HG03025 (cell line): ENCODE measurements around the gene VSTM5.
"Not testable (repeated sequence)": the region's sequence is repeated elsewhere in the genome, so short reads cannot be mapped to it uniquely, and the experiment has no call there.

Source experiments
- ATAC-seq: cut with Tn5 transposase; IDR thresholded peaks from one replicate; pipeline ENCODE4 v1.9.1; 2021; ENCODE audit warnings: mild to moderate bottlenecking, moderate library complexity; ENCODE audit not compliant: unreplicated experiment, low FRiP score

Gene VSTM5, protein sequence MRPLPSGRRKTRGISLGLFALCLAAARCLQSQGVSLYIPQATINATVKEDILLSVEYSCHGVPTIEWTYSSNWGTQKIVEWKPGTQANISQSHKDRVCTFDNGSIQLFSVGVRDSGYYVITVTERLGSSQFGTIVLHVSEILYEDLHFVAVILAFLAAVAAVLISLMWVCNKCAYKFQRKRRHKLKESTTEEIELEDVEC

DNA sequence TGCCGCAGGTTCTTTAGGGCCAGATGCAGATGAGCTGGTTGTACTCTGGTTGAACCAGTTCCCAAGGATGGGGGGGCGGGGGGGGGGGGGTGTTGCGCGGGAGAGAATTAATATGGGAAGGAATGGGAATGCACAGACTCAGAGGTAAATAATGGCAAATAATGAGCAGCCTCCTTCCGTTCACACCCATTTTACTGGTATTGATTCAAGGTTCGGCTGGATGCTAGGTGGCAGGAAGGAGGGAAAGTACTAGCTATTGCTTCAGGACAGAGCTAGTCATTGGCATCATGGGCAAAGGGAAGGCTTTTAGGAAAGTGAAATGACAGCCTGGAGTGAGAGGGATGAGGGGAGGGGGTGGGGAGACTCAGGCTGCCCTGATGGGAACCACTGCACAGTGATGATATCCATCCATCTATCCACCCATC, at the start of gene VSTM5:
Gene VSTM5, minus strand, starts transcription at position 25 of the 425 bp plus-strand sequence. CDS start 116 bp downstream, outside the sequence.
- no peak for ATAC-seq

DNA sequence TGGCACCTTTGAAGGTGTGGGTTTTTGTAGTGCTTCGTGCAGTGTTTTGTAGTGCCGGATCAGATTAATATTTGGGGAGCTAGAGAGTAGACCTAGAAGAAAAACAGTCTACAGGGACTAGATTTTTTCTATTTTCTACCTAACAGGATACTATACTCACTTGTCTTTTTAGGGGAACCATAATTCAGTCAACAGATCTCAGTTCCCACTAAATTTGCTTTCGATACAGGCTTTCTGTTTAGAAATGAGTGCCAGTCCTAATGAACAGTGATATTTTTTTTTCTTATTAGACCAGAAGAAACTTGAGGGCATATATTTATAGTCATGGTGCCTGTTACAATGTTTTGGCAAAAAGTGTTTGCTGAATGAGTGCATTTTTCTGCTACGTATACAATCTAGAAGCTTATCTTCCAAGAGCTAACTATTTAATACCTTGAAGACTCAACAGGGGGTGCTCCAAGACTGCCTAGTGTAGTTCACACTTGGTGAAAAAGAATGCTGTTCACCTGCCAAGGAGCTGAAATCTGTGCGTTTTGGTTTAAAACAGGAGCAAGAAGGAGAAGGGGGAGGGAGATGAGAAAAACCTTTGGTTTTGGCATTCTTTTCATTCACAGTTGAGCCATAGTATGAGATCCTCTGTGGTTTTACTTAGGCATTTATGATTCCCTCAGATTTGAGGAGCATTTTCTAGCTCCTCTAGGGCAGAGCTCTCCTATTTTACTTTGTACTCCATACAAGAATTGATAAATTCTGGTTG, 44.9 kb upstream of the VSTM5 start:
- ATAC-seq: peak; percentile 60

DNA sequence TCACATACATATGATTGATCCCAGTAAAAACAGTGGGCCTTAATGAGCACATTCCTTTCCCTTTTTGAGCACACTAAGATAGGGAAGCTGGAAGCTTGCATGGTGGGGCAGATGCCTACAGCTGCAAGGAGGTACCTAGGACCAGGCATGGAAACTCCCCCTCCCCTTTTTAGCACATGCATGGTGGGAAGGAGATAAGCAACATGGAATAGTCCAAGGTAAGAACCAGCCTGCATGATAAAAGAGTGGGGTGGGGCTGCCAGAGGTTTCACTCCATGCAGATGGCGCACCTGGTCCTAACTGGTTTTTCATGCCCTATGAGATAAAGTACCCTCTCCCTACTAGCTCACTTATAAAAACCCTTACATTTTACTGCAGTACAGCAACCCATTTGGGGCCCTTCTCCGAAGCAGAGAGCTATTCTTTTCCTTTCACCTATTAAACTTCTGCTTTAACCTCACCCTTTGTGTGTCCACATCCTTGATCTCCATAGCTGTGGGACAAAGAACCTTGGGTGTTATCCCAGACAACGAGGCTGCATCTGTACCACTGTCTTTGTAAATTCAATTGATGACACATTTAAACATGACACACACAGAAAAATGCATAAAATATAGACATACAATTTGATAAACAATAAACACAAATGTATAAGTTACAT, 40.1 kb upstream of the VSTM5 start:
- ATAC-seq: no peak

DNA sequence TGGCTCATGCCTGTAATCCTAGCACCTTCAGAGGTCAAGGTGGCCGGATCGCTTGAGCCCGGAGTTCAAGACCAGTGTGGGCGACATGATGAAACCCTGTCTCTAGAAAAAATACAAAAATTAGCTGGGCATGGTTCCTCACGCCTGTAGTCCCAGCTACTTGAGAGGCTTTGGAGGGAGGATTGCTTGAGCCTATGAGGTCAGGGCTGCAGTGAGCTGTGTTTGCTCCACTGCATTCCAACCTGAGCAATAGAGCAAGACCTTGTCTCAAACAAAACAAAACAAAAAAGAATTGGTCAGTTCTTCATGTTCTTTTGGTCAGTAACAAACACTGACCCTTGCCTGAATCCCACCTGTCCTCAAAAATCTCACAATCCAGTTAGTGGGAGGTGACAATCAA, 36.7 kb upstream of the VSTM5 start:
- ATAC-seq: no peak

DNA sequence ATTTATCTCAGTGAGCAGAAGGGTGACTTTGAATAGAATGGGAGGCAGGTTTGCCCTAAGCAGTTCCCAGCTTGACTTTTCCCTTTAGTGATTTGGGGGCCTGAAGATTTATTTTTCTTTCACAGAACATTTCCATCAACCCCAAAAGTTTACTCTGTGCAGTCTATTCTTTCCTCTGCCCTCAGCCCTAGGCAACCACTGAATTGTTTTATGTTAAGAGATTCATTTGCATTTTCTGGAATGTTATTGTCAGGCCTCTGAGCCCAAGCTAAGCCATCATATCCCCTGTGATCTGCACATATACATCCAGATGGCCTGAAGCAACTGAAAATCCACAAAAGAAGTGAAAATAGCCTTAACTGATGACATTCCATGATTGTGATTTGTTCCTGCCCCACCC, 28.7 kb upstream of the VSTM5 start:
- not testable (repeated sequence) for ATAC-seq

DNA sequence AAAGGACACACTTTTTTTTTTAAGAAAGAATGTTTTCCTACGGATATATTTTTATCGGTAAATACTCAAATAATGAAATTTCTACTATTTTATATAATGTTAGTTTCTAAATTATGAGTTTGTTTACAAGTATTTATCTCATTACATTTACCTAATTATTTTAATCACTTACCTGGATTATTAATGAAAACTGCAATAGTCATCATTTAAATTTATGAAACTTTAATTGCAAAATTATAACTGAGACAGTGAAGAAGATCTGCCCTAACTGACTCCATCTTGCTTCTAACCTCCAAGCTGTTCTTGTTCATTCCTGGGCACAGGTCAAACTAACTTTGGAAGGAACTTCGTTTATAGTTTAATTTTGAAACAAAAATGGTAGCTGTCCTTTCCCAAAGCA, 25.2 kb upstream of the VSTM5 start:
- ATAC-seq: no peak

DNA sequence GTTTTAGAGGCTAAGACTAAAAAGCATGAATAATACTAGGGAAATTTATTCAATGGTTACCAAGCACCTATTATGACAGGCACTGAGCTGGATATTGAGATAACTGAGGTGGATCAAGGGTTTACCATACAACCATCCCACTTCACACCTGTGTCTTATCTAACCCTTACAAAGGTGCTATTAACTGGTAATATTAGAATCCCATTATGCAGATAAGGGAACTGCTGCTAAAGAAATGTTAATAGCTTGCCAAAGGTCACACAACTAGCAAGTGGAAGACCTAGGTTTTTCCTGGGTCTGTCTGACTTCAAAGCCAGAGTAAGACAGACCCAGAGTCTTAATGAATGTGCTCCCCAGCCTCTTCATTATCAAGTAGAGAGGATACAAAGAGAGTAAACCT, 21.1 kb upstream of the VSTM5 start:
- ATAC-seq: no peak

DNA sequence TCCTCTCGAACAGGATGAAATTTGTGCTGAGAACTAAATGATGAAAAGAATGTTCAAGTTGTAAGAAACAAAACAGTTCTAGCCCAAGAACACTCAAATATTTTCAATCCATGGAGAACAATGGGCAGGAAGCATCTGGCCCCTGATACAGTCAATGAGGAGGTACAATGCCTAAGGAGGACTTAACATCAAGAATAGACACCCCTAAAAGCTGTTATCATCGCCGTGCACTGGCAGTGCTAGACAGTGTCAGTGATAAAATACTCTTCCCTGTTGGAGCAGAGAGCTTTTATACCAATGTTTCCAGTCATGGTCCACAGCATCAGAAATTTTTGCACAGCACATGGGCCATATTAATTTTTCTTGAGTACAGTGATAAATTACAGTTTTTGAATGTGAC, 20.2 kb upstream of the VSTM5 start:
- no peak for ATAC-seq

DNA sequence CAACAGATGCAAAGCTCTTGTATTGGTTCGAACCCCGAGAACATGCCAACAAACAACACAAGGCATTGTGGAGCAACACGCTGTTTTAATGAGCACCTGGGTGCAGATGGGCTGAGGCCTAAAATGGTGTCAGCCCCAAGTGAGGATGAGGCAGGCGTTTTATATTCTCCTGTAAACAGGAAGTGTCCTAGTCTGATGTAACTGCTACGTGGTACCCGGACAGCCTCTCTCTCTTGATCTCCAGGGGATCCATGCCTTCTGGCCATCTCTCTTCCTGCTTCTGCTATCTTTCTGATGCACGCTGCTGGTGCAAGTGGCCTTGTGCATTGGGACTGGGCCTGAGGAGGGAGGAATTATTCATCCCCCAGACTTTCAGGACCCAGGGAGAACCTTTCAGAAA, 19.4 kb upstream of the VSTM5 start:
- no peak for ATAC-seq

DNA sequence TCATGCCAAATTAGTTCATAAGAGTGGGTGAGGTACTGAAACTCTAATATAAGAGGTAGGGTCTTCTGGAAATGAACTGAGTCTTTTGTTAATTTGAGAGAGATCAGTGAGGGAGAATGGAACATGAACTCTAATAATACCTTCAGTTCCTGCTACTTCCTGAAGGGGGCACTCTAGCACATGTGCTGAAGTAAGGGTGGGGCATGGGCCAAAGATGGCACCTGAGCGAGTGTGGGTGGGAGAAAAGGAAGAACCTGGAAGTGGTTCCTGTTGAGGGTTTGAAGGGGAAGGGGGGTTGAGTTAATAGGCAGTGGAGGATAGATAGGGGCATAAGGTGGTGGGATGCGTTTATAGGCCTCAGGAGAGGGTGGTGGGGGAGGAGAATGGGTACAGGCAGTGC, 18.0 kb upstream of the VSTM5 start:
- ATAC-seq: not testable (repeated sequence)

DNA sequence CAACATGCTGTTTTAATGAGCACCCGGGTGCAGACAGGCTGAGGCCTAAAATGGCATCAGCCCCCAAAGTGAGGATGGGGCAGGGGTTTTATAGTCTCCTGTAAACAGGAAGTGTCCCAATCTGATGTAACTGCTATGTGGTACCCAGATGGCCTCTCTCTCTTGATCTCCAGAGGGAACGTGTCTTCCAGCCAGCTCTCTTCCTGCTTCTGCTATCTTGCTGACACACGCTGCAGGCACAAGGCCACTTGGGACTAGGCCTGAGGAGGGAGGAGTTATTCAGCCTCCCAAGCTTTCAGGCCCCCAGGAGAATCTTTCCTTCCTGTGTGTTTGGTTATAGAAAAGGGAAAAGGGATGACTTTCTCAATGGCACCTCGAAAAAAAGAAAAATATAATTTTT, 11.4 kb upstream of the VSTM5 start:
- no peak for ATAC-seq

DNA sequence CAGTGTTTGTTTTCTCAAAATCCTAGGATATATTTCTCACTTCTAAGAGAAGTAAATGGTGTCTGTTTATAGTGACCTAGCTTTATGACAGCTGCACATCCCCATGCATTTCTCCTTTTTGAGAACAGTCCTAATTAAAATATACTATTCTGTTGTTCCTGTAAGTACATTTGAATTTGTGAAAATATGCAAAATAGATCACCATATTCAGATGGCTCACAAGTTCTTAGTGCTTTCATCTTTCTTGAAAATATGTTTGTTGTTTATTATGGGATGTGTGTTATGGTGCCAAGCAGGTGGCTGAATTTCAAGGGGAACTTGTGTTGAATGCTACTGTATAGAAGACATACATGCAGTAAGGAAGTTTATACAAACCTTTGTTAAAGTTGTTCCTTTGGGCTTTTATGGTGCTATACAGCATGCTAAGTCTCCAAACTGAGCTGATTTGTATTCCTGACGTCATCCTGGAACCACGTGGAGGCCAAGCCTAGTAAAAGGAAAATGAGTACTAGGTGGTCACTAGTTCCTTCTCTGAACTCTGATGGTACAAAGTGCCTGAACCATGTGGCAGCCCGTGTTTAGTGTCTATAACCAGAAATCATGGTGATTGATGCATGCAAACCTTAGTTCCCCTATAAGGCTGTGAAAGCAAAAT, 7.8 kb upstream of the VSTM5 start:
- no peak for ATAC-seq

DNA sequence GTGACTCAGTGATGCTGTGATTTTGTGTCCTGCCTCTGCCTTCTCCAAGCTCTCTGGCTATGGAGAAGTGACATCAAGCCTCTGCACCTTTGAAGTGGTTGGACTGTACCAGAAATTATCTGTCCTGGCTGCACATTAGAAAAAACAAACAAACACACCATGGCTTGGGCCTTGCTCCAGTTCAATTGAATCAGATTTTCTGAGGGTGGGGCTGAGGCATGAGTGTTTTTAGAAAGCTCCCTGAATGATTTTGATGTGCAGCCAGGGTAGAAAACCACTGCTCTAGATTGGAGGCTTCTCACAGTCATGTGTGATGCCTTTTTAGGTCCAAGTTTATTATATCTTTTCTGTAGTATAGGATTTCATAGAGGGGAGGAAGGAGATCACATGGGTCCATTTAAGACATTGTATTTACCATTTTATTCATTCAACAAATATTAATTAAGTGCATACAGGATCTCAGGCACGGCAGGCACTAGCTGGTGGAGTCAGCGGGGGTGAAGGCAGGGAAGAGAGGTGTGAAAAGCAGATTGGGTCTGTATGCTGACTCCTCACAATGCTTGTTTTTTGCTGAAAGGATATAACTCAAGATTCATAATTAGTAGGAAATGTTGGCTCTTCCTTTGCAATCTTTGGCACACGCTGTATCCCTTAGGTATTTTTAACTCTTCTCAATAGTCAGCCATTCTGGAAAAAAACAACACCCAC, 7.1 kb upstream of the VSTM5 start:
- no peak for ATAC-seq

DNA sequence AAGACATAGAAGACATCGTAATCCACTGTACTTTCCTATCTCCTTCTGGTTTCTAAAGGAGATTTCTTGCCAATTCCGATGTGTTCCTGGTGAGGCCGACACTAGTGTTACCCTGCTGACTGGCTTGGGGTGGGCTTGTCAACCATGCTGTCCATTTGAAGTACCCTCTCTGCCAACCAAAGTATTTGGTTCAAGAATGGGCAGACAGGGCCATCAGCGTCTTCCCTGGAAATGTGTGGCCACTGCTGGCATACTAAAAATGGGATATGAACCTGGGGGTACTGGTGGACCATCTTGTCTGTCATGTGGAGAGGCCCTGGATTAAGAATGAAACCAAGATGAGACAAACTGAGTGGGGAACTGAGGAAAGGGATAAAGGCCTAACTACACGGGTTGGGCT, 1.8 kb upstream of the VSTM5 start:
- no peak for ATAC-seq

DNA sequence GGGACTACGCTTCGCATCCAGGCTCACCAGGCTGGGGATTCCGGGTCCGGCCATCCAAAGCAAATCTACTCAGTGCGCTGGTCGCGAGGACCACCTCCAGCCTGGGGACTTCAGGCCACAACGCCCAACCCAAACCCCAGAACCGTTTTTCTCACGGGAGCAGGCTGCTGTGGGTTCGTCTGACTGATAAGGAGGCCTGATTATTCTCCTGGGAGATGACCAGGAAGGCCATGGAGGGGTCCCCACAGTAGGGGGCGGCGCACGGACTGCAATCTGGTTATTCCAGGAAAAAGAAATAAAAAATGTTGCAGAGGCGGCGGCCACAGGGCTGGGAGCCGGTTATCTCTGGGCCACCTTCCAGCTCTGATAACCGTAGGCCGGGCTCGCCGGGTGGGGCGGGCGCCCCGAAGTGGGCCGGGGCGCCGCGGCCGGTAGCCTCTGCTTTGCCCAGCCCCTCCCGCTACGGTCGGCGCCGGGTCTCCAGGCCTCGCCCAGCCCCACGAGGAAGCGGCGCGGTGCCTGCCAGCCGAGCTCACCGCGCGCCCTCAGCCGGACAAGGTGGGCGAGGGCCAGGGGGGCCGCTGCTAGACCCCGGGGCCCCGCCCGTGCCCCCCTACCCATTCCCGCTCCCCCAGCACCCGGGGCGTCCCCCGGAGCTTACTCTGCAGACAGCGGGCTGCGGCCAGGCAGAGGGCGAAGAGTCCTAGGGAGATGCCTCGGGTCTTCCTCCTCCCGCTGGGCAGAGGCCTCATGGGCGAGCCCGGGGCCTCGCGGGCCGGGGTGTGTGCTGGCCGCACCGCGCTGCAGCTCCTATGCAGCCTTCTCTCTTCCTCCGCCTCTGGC, 446 bp downstream of the VSTM5 start:
- ATAC-seq: no peak

DNA sequence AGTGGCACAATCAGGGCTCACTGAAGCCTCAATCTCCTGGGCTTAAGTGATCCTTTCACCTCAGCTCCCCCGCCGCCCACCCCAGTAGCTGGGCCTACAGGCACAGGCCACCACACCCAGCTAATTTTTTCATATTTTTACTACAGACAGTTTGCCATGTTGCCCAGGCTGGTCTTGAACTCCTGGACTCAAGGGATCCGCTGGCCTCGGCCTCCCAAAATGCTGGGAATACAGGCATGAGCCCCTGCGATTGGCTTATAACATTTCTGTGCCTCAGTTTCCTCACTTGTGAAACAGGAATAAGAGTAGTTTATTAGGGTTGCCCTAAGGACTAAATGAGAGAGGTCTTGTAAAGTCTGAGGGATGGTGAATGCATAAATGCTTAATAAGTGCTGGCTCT, 1.2 kb downstream of the VSTM5 start:
- no peak for ATAC-seq

DNA sequence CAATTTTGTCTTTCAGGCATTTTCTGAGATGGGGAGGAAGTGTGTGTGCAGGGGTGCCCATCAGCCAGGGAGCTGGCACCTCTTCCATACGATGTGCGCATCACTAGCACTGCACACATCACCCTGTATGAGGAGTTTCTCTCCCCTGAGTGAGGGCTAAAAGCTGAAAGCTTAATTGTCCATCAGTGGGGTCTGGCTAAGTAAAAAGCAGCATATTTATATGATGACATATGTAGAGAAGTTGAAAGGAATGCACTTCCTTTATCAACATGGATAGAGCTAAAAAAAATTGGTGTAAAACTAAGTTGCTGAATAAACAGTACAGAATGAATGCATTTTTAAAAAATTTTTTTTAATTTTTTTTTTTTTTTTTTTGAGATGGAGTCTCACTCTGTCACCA, 4.0 kb downstream of the VSTM5 start:
- ATAC-seq: no peak

DNA sequence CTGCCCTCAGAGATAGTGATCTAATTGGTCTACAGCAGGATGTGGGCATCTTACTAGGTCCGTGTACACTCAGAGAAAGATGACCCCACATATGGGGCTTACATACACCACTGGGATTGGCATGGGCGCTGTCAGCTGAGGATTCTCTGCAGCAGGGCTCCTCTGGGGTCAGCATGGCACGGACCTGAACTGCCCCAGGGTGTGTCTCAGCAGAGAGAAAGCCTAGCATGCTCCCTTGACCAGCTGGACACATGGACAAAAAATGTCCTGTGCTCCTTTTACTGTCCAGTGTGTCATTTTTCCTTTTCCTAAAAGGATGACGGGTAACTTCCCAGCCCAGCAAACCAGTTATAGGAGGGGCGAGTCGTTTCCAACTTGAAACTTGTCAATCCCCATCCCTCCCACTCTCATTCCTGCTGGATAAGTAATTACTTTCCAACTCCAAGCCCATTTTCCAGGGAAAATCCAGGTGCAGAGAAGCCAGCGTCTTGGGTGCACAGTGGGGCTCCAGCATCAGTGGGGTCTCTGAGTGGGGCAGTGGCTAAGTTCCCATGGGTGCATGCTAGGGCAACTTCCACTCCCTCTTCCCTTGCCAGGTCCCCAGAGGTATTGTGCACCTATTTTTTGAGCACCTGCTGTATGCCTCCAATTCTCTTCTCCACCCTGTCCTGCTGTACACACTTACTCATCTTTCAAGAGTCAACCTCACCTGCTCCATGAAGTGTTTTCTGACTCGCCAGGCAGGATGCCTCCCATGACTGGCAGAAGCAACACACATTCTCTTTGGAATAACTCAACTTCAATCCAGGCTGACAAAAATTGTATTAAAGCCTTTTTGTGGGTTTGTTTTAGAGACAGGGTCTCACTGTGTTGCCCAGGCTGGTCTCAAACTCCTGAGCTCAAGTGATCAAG, 5.0 kb downstream of the VSTM5 start:
- no peak for ATAC-seq

DNA sequence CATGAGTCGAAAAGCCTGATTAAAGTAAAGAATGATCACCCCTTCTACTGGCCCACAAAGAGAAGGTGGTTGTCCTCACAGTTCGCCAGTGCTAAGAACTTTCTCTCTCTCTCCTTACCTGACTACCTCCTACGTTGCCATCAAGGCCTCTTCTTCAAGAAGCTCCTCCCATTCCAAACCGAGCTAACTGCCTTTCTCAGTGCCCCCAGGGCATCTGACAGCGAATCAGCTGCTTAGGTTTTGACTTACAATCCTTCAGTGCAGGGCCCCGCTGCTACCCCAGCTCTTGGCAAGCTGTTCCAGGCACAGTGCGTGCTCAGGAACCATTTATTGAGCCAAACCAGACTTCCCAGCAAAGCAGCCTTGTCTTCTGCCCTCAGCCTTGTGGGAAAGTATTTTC, 5.8 kb downstream of the VSTM5 start:
- ATAC-seq: no peak
